NCI-H526 (cell line): ENCODE data around the gene UROC1.

ENCODE experiments used
- DNase-seq, 2 experiments: peaks; one replicate each; lab custom pipeline; 2025; lab: John Stamatoyannopoulos, UW

UROC1 gene

GRCh38 chr3:126439968-126440708 lies 77.4 kb downstream of the UROC1 start:
- DNase-seq = no peak

DNA sequence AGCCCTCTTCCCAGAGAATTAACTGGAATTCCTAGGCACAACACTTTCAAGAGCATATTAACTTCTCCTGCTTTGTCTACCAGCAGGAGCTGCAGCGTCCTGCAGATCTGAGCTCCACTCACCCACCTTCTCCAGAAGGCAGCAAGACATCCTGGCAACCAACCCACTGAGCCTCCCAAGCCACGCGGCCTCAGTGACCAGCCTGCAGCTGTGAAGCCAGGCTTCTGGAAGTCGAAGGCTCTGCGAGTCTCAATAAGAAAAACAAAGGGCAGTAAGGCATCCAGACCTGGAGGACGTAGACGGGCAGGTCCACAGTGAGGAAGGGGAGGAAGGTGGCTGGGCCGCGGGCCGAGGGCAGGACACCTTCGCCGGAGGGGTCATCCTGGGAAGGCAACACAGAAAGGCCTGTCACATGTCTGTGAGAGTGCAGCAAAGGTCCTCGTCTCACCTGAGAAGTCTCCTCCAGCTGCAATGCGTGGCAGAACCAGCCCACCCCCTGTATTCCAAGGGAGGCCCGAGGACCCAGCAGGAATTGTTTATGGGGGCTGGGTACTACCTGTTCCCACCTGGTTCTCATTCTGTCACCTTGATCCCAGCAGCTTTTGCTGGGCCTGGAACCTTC lies 78.1 kb downstream of the UROC1 start:
- no peak for DNase-seq

GRCh38 chr3:126438746-126439145 lies 78.8 kb downstream of the UROC1 start:
- DNase-seq = no peak

- no peak for DNase-seq
These were observed 79.4 kb downstream of the UROC1 start for GRCh38 chr3:126438186-126438585.

GRCh38 chr3:126436826-126437717 lies 80.5 kb downstream of the UROC1 start:
- no peak for DNase-seq

DNA sequence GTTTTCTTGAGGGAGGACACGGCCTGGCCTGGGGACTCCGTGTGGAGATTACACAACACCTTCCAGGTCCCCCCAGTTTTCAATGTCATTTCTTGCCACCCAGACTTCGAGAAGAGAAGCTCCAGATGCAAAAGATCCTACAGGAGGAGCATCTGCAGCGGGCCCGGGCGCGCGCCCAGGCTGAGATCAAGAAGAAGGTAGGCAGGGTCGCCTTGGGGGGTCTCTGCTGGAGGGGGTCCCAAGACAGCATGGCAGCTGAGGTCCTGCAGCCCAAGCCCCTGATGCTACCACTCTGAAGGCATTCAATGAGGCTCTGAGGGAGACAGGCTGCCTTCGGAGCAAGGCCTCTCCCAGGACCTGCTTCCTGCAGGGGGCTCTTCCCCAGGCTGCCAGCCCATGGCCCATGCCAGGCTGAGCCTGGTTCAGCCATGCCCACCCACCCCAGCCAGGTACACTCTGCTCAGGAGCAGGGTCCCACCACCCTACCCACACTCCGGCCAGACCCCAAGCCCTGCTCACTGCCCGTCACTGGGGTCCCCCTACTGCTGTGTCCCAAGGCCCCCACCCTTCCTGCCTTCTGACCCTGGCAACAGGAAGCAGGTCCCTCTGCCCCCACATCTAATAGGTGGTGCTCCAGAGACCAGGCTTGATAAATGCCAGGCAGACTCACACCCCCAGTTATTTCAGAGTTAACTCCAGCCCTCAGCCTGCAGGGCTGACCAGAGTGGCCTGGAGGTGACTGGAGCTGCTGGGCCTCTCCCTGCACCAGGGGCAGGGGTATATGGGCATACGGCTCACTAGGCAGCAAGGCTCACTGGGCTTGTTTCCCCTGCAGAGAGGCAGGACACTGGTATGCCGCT lies 81.9 kb downstream of the UROC1 start:
- DNase-seq = no peak

GRCh38 chr3:126434931-126435411 lies 82.6 kb downstream of the UROC1 start:
- no peak for DNase-seq

DNA sequence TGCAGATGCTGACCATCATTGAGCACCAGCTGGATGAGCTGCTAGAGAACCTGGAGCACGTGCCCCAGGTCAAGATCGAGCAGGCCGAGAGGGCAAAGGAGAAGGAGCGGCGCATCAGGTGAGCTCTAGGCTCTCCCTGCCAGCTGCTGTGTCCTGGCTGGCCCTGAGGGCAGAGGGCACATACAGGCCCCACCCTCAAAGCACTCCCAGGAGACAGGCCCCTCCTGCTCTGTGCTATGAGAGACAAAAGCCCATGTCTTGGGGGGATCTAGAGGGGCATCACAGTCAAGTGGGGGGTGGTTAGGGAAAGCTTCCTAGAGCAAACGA lies 83.3 kb downstream of the UROC1 start:
- DNase-seq = no peak

DNA sequence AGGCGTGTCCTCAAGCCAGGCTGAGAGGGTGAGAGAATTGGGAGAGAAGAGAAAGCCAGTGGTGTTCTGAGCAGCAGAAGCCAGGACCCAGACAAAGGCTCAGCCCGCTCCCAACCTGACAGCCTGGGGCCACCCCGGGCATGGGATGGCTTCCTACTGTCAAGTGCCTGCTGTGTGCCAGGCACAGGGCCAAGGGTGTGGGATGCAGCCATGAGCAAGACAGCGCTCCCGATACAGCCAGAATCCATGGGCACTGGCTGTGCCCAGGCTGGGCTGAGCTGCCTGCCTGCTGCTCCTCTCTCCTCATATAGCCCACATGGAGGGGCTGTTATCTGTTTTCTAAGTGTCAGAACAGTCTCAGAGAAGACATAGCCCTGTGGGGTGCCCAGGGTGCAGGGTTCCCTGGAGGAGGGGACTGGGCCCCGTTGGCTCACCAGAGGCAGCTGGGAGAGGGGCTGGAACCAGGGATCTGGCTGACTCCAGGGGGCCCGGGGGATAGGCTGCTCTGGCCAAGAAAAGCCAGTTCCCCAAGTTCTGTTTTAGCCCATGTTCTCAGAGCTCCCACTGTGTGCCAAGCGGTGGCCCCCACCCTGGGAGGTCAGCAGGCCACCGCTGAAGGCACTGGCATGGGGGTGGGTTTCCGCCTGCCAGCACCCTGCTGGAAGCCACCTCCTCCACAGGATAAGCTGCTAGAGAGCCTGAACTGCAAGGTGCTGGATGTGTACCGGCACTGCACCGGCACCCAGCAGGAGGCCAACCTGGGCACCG lies 83.9 kb downstream of the UROC1 start:
- no peak for DNase-seq

DNA sequence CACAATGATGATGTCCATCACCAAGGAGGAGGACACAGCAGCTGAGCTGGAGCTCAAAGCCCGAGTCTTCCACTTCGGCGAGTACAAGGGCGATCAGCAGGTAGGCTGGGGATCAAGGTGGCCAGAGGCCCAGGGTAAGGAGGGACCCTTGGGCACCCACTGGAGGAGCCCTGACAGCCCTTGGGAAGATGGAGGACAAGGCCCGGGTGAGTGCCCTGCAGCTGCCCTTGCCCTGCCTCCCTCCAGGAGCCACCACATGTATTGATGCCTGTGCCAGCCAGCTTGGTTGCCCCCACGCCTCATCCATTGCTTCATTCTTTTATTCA lies 84.5 kb downstream of the UROC1 start:
- no peak for DNase-seq

GRCh38 chr3:126432361-126433104 lies 85.0 kb downstream of the UROC1 start:
- no peak for DNase-seq
